Kidney (tissue), 14 donors: ENCODE measurements around the gene NUDT5. TPM values are rescaled to one million over a fixed set of nuclear protein-coding genes. Genes with fewer than 3 reads are reported as not detected.

ENCODE experiments used
- DNase-seq, 5 donors: peaks; one replicate each; pipeline ENCODE4 v3.0.0-alpha.2; 2013 to 2020
- FAIRE-seq: peaks from 2 replicates; lab custom pipeline; 2012; peaks lifted over from hg19 to GRCh38; lab: Jason Lieb, UNC
- H3K27ac ChIP-seq, 2 donors: one replicate each; pipeline ENCODE4 v1.7.0; 2013; ENCODE audit warnings: low read depth in 2 of 2, low read length in 2 of 2, inconsistent platforms in 1 of 2
- H3K27me3 ChIP-seq: one replicate; pipeline ENCODE4 v1.7.1; 2013; ENCODE audit warnings: low read length, inconsistent platforms; ENCODE audit not compliant: control insufficient read depth, insufficient read depth
- H3K36me3 ChIP-seq, 3 donors: one replicate each; pipeline versions ENCODE4 v1.7.0 to v1.7.1; 2013; ENCODE audit warnings: low read length in 3 of 3, control low read depth in 1 of 3, inconsistent platforms in 1 of 3; ENCODE audit not compliant: insufficient read depth in 3 of 3, control insufficient read depth in 2 of 3
- H3K4me1 ChIP-seq, 3 donors: one replicate each; pipeline versions ENCODE4 v1.7.0 to v1.7.1; 2013; ENCODE audit warnings: low read length in 3 of 3, inconsistent platforms in 1 of 3, low read depth in 1 of 3; ENCODE audit not compliant: control insufficient read depth in 2 of 3, insufficient read depth in 2 of 3
- H3K4me3 ChIP-seq, 3 donors: one replicate each; pipeline versions ENCODE4 v1.7.0 to v1.8.1; 2013; ENCODE audit warnings: low read length in 3 of 3, control low read depth in 1 of 3, inconsistent platforms in 1 of 3
- H3K9ac ChIP-seq, 3 donors: one replicate each; pipeline versions ENCODE4 v1.7.0 to v1.7.1; 2013; ENCODE audit warnings: low read length in 3 of 3, control low read depth in 1 of 3, inconsistent platforms in 1 of 3
- H3K9me3 ChIP-seq, 3 donors: one replicate each; pipeline versions ENCODE4 v1.7.0 to v1.7.1; 2013; ENCODE audit warnings: low read length in 3 of 3, control low read depth in 1 of 3, inconsistent platforms in 1 of 3; ENCODE audit not compliant: control insufficient read depth in 2 of 3, insufficient read depth in 1 of 3
- intact Hi-C: fragments of 100-400 bp; cut with DNase I; formaldehyde crosslinking; loops from one replicate; pipeline ENCODE4 v1.11.1; 2022
- polyA plus RNA-seq: library from polyadenylated mRNA; stranded (reverse); fragments of 350-450 nt; fragmentation: Illumina TruSeq; extraction: RNeasy Lipid Tissue Mini Kit (QIAGEN cat#74804); gene quantifications from one replicate; pipeline ENCODE4 v1.2.3, GENCODE V29; 2014; ENCODE audit warnings: low read depth, low replicate concordance; ENCODE audit not compliant: insufficient read depth
- total RNA-seq: library from RNA; stranded (reverse); fragmentation: NEBNext Ultra II Directional; extraction: Animal tissue kit (Norgen Biotek cat#: 25700); gene quantifications from one replicate; pipeline ENCODE4 v1.2.1, GENCODE V29; 2021
- TF ChIP-seq, protein P1 (sequence below): IDR thresholded peaks from 3 replicates; pipeline ENCODE4 v1.5.1; 2012; ENCODE audit warnings: mild to moderate bottlenecking, moderate library complexity, borderline replicate concordance; ENCODE audit not compliant: insufficient read depth; ENCODE audit errors: extremely low read depth
- donor health status: control.
- donor health status: control.
- donor health status: control.
- donor health status: control.
- donor health status: control.
- donor health status: DM: yes; HTN: yes; CAD: no.
- donor health status: Normal renal cell carcinoma (clear cell type).

Gene NUDT5
- total and polyA plus RNA-seq, 2 donors from 2014 or later: 48.3 to 78.2 TPM

DNA sequence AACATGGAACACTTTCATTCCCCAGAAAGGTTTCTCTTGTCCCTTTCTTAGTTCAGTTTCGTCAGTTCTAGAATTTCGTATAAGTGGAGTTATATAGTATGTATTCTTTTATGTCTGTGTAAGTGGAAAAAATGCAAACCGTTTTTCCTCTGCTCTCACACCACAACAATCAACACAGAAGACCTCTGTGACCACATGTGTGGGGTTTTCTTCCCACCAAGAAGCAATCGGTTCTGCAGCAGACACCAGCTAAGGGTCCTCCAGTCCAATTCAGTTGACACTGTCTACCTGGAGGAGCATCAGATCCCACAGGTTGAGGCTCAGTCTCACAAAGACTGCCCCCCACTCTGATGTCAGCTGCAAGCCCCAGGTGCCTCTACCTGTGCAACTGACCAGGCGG, 6.5 kb upstream of the NUDT5 start:
- intact Hi-C loops: no loop called here
- Histone ChIP-seq H3K4me1 (no peaks in the 10 kb centered on the region), H3K9me3 (no peaks in the 10 kb centered on the region), H3K27ac (no peak overlapping the region), H3K9ac (no peak overlapping the region), H3K36me3 (peaks cover 5 to 12% (median 6%) of the 10 kb centered on the region in 3 donors), H3K27me3 (no peaks in the 10 kb centered on the region), H3K4me3 (no peak overlapping the region)
- TF ChIP-seq, protein P1, sequence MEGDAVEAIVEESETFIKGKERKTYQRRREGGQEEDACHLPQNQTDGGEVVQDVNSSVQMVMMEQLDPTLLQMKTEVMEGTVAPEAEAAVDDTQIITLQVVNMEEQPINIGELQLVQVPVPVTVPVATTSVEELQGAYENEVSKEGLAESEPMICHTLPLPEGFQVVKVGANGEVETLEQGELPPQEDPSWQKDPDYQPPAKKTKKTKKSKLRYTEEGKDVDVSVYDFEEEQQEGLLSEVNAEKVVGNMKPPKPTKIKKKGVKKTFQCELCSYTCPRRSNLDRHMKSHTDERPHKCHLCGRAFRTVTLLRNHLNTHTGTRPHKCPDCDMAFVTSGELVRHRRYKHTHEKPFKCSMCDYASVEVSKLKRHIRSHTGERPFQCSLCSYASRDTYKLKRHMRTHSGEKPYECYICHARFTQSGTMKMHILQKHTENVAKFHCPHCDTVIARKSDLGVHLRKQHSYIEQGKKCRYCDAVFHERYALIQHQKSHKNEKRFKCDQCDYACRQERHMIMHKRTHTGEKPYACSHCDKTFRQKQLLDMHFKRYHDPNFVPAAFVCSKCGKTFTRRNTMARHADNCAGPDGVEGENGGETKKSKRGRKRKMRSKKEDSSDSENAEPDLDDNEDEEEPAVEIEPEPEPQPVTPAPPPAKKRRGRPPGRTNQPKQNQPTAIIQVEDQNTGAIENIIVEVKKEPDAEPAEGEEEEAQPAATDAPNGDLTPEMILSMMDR: no peak
- no peak for DNase-seq
- FAIRE-seq: no peak

GRCh38 chr10:12201543-12201942, 5.9 kb upstream of the NUDT5 start:
- H3K36me3 ChIP-seq: peaks cover 5 to 12% (median 6%) of the 10 kb centered on the region in 3 donors
- no peak overlapping the region for H3K9ac ChIP-seq
- intact Hi-C loops: no loop called here
- TF ChIP-seq, protein P1: no peak
- H3K27ac ChIP-seq: no peak overlapping the region
- FAIRE-seq (no peak), DNase-seq (peak in 2 of 5 donors; percentile 18 to 25)
- peak overlapping the region in 1 of 3 donors; percentile 3 for H3K4me3 ChIP-seq
- no peaks in the 10 kb centered on the region for H3K27me3 ChIP-seq
- no peaks in the 10 kb centered on the region for H3K9me3 ChIP-seq
- H3K4me1 ChIP-seq: no peaks in the 10 kb centered on the region

DNA sequence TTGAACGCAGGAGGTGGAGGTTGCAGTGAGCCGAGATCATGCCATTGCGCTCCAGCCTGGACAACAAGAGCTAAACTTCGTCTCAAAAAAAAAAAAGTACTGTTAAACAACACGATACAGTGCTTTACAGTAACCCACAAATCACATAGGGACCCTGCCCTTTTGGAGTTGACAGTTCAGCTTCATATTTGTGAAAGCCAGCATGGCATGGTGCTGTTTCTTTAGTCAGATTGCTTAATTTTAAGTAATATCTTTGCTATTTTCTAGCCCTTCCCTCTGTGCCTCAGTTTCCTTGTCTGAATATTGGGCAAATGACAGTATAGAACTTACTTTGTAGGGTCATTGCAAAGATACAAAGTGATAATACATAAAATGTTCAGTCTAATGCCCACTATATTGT, 5.2 kb upstream of the NUDT5 start:
- TF ChIP-seq, protein P1: no peak
- H3K9ac ChIP-seq: no peak overlapping the region
- H3K4me3 ChIP-seq: no peak overlapping the region
- no peak overlapping the region for H3K27ac ChIP-seq
- FAIRE-seq (no peak), DNase-seq (no peak)
- H3K36me3 ChIP-seq: peaks cover 5 to 12% (median 6%) of the 10 kb centered on the region in 3 donors
- intact Hi-C loops: no loop called here
- no peaks in the 10 kb centered on the region for H3K27me3 ChIP-seq
- no peaks in the 10 kb centered on the region for H3K9me3 ChIP-seq
- no peaks in the 10 kb centered on the region for H3K4me1 ChIP-seq

- no peak for DNase-seq
- Histone ChIP-seq H3K27me3 (no peaks in the 10 kb centered on the region), H3K36me3 (peaks cover 5 to 10% (median 6%) of the 10 kb centered on the region in 3 donors), H3K27ac (no peak overlapping the region), H3K4me3 (no peak overlapping the region), H3K9ac (no peak overlapping the region), H3K9me3 (no peaks in the 10 kb centered on the region), H3K4me1 (peaks cover 0 to 11% (median 5%) of the 10 kb centered on the region in 3 donors)
- intact Hi-C loops: no loop called here
- FAIRE-seq: no peak
- TF ChIP-seq, protein P1: no peak
These were observed 2.5 kb upstream of the NUDT5 start for GRCh38 chr10:12198156-12198555.
